Measurements from ENCODE around the gene RAB17.
"Not testable (repeated sequence)": the region's sequence is repeated elsewhere in the genome, so short reads cannot be mapped to it uniquely, and the experiment has no call there.

The RAB17 gene

DNA sequence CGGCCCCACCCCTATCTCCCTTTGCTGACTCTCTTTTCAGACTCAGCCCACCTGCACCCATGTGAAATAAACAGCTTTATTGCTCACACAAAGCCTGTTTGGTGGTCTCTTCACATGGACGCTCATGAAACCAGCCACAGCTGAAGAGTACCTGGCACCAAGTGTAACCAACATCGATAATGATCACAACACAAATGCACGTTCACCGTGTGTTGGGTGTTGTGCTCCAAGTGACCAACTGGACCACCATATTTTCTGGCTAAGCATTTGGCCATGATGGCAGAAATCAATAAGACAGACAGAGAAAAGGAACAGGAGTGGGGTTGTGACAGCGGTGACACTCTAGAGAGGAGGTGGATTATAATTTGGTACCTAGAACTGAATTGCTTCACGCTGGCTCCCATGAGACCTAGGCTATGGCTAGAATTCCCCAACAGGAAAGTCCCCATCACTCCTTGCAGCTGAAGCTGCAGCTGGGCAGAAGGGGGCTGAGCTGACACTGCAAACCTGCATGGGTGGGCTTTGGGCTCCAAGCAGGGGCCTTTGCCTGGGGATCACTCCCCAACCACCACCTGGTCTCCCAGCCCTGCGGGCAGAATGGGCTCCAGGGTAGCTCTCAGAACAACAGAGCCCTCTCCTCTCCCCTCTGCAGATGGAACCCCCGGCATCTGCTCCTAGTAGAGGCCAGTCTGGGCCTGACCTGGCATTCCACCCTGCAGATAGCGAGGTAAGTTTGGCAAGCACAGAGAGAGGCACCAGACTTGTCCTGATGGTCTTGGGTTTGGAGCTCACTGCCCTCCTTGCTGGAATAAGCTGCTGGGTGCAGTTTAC, 22.2 kb upstream of the RAB17 start:
- TF ChIP-seq, protein P1, sequence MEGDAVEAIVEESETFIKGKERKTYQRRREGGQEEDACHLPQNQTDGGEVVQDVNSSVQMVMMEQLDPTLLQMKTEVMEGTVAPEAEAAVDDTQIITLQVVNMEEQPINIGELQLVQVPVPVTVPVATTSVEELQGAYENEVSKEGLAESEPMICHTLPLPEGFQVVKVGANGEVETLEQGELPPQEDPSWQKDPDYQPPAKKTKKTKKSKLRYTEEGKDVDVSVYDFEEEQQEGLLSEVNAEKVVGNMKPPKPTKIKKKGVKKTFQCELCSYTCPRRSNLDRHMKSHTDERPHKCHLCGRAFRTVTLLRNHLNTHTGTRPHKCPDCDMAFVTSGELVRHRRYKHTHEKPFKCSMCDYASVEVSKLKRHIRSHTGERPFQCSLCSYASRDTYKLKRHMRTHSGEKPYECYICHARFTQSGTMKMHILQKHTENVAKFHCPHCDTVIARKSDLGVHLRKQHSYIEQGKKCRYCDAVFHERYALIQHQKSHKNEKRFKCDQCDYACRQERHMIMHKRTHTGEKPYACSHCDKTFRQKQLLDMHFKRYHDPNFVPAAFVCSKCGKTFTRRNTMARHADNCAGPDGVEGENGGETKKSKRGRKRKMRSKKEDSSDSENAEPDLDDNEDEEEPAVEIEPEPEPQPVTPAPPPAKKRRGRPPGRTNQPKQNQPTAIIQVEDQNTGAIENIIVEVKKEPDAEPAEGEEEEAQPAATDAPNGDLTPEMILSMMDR (conservative IDR thresholded peaks at IDR 0.05) = no peak
- H3K27ac ChIP-seq = no peak overlapping the region

DNA sequence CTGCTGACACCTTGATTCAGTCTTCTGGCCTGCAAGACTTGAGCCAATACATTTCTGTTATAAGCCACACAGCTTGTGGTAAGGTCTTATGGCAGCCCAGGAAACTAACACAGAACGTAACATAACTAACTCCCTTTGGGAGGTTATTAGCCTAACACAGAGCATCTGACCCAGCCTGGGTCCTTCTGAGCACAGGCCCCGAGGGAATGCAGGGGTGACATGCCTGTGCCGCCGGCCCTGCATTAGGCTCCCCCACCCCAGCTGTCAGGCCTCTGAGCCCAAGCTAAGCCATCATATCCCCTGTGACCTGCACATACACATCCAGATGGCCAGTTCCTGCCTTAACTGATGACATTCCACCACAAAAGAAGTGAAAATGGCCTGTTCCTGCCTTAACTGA, 16.0 kb upstream of the RAB17 start:
- not testable (repeated sequence) for H3K27ac ChIP-seq

DNA sequence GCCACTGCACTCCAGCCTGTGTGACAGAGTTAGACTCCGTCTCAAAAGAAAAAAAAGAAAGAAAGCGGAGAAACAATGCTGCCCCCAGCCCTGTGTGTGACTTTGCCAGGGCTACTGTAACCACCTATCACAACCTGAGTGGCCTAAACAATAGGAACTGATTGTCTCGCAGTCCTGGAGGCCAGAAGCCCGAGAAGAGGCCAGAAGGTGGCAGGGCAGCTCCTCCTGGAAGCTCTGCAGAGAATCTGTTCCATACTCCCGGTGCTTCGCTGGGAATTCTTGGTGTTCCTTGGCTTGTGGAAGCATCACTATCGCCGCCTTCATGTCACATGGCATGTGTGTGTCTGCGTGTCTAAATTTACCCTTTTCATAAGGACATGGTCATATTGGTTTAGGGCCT, 14.4 kb upstream of the RAB17 start:
- TF ChIP-seq, protein P1 (conservative IDR thresholded peaks at IDR 0.05) = peak; percentile 65
- H3K27ac ChIP-seq = peak overlapping the region; percentile 50; the same call in 1 of the 2 replicates

DNA sequence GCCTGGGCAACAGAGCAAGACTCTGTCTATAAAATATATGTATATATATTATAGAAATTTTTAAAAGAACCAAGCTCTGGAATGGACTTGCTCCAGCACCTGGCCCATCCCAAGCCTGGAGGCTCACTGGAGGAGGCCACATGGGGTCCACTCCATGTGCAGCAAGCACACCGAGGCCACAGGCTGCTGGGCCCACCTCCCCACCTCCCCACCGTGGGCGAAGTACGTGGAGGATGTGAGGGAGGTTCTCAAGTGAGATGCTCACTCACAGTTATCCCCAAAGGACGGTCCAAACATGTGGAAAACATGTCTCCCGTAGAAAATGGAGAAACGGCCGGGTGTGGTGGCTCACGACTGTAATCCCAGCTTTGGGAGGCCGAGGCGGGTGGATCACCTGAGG, 13.9 kb upstream of the RAB17 start:
- peak overlapping the region; percentile 50; the same call in 1 of the 2 replicates for H3K27ac ChIP-seq
- TF ChIP-seq, protein P1 (conservative IDR thresholded peaks at IDR 0.05) = no peak

DNA sequence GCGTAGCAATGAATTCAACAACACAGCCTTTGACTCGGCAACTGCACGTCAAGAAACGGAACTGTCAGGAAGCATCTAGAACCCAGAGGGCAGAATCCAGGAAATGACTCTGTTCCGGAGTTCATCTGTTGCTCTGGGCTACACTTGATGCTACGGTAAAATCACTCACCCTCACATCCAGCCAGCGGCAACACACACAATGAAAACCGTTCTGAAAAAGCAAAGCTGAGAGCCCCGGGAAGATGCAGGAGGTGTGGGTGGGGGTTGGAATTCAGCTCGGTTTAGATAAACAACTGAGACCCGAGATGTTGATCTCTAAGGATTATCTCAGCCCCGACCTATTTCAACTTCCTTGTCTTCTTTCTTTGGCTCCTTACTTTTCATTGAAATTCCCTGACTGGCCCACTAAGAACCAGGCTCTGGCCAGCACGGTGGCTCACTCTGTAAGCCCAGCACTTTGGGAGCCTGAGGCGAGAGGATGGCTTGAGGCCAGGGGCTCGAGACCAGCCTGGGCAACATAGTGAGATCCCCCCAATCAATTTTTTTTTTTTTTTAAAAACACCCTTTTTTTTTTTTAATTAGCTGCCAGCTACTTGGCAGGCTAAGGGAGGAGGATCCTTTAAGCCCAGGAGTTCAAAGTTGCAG, 13.3 kb upstream of the RAB17 start:
- TF ChIP-seq, protein P1 (conservative IDR thresholded peaks at IDR 0.05) = no peak
- peak overlapping the region; percentile 50 for H3K27ac ChIP-seq

DNA sequence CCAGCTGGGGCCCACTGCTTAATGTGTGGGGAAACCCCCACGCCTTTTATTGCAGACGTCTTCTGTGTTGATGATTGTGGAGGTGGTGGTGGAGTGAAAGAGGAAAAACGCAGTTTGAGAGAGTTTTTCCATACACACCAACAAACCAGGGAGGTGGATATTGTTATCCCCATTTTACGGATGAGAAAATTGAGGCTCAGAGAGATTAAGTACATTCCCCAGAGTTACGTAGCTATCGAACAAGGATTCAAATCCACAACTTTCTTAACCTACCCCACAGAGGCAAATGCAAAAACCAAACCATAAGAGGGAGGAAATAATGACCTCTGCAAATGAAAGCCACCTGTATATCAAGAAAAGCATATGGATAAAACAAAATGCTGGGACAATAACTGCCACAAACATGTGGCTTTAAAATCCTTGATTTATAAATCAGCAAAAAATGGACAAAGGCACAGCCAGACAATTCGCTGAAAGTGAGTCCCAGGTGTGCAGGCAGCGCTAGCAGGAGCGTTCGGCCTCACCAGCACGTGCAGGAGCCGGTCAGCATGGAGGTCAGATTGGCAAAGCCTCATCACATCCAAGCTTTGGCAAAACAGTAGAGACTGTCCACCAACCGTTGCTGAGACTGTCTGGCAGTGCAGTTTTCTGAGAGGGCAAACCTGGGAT, 12.6 kb upstream of the RAB17 start:
- TF ChIP-seq, protein P1 (conservative IDR thresholded peaks at IDR 0.05) = no peak
- peak overlapping the region; percentile 50 for H3K27ac ChIP-seq

DNA sequence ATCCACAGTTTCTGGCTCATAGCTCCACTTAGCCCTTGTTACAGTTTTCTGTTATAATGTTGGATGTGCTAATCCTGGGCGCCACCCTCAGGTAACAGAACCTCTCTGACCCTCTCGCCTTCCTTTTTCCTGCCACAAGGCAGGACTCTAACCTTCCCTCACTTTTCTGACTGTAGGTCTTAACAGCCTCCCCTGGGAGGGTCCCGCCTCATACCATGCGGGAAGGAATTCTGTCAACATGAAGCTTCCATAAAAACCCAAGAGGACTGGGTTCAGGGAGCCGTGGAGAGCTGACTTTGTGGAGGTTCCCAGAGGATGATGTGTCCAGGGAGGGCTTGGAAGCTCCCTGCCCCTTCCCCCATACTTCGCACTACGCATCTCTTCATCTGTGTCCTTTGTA, 11.9 kb upstream of the RAB17 start:
- TF ChIP-seq, protein P1 (conservative IDR thresholded peaks at IDR 0.05) = no peak
- no peak overlapping the region for H3K27ac ChIP-seq
